ENCODE data around the gene WDR33. TPM values are rescaled to one million over a fixed set of nuclear protein-coding genes. Genes with fewer than 3 reads are reported as not detected.
A peak's percentile ranks its signal among the peaks of the same experiment; 100 is the strongest.

The WDR33 gene
- total RNA-seq, 2 donors from 2014 or later, result 46.0 to 47.4 TPM

DNA sequence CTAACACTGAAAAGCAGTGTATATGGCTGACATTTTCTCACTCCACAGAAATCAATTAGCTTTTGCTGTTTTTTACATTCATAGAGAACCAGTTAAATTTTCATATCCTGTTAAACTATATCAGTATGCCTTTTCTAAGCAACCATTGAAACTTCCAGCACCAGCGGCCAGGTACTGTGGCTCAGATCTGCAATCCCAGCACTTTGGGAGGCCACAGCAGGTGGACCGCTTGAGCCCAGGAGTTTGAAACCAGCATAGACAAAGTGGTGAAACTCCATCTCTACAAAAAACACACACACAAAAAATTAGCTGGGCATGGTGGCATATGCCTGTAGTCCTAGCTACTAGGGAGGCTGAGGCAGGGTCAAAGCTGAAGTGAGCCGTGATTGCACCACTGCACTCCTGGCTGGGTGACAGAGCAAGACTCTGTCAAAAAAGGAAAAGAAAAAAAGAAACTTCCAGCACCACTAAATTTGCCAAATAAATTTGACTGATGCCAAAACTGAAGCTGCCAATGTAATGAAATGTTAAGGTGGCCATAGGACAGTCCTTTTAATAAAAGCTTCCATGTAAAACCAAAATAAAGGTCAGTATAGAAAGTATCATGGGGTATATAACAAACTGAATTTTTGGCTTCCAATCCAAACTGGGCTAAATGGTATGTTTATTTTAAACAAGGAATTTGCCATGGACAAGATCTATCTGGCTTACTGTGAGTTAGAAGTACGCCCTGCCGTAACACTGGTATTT lies 106.2 kb downstream of the WDR33 start:
- intact Hi-C loops (cut with DNase I, micrococcal nuclease), result no loop called here
- ATAC-seq, result no peak
- DNase-seq, result no peak

DNA sequence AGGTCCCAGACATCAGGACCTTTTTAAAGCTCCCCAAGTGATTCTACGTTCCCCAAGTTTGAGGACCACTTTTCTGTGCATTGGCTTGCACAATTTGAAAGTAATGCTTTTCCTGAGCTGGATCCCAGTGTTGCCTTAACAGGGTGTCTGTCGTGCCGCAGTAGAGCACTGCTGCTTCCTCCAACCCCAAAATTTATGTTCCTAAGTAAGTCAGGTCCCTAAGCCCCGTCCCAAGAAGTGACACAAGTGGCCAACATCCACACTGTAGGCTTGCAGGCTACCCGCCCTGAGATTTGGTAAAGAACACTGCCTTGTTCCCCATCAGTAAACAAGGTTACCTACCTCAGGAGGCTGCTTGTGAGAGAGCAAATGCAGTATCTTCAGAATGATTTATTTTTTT lies 107.7 kb downstream of the WDR33 start:
- DNase-seq (no peak), ATAC-seq (no peak)
- intact Hi-C loops (cut with DNase I, micrococcal nuclease), result no loop called here

DNA sequence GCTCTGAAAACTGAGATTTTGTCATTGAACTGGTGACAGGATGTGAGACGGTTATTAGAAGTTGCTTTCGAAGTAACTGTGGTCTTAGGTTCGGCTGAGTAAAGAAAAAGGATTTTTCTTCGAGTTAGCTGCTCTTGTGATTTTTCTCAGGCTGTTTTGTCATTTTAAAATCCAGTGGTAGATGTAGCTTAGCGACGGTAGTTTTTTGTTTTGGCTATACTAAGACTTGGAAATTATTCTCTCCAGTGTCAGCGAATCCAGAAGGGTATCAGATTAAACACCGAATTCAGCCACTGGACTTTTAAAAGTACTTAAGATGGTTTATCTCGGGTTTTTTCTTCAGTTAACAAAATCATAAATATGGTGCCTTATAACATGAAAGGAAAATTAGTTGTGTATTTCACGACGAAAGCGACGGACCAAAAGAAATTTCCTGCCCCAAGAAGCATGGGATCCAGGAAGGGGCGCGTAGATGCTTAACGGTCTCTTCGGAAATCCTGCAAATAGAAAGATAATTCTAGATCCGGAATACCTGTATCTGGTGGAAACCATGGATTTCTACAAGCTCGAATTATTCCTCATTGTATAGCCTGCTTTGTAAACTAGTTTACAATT lies 108.5 kb downstream of the WDR33 start:
- intact Hi-C loops (cut with DNase I, micrococcal nuclease), result no loop called here
- ATAC-seq (no peak), DNase-seq (no peak)

DNA sequence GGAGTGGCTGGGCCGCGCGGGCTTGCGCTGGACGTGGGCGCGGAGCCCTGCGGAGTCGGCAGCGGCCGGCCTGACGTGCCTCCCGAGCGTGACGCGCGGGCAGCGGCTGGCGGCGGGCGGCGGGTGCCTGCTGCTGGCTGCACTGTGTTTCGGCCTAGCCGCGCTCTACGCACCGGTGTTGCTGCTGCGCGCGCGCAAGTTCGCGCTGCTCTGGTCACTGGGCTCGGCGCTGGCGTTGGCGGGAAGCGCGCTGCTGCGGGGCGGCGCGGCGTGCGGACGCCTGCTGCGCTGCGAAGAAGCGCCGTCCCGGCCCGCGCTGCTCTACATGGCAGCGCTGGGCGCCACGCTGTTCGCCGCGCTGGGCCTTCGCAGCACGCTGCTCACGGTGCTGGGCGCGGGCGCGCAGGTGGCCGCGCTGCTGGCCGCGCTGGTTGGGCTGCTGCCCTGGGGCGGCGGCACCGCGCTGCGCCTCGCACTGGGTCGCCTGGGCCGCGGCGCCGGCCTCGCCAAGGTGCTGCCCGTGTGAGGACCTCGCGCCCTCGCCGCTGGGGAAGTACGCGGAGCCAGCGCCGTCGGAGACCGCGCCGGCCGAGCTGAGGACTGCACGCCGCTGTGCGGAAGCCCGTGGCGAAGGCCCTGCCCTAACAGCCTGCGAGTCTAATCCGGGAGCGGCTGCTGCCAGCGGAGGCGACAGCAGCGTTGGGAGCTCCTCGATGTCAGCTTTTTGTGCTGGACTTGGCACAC lies 109.1 kb downstream of the WDR33 start:
- intact Hi-C loops (cut with DNase I, micrococcal nuclease), result no loop called here
- peak; percentile 67 for ATAC-seq
- DNase-seq, result peak; percentile 76 to 86

DNA sequence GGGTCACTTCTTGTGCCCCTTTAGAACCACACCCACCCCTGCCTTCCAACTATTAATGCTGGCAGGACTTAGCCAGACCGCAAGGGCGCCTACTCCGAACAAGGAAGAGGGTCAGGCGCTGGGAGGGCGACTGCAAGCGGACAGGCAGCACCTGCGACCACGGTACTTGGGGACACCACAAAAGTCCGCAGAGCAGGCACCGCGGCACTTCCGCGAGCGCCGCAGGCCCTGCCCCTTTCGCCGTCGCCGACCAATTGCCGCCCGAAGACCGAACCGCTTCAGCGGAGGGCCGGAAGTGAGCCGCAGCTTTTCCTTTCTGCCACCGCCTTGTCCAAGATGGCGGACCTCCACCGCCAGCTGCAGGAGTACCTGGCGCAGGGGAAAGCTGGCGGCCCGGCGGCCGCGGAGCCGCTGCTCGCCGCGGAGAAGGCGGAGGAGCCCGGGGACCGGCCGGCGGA lies 109.7 kb downstream of the WDR33 start, which contains the start of gene SFT2D3:
Gene SFT2D3, plus strand, starts transcription at position 305 of the 458 bp plus-strand sequence. Its CDS starts 32 bp downstream, at position 337.
- ATAC-seq (peak; percentile 83), DNase-seq (peak; percentile 93 to 94)
- intact Hi-C loops (cut with DNase I, micrococcal nuclease), result no loop called here

DNA sequence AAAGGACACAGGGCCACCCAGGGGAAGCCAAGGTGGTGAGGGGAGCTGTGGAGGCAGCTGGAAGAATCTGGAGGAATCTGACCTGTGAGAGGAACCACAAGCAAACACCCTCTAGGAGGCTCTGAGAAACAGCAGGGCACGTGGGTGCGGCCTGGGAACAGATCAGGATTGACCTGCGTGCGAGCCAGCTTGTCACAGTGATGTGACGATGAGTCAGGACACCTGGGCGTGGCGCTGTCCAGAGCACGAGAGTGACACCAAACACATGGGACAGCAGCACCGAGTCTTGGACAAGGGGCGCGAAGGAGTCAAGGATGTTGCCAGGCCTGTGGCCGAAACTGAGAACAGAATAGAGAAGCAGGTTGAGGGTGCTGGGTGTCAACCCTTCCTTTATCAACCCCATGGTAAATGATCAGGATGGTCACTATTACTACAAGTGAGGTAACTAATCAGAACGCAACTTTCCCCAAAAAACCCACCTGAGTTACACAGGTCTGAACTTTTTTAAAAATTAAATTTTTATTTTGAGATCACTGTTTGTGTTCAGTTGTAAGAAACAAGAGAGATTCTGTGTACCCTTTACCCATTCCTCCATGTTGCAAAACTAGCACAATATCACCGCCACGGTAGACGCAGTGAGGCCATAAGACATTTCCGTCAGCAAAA lies 110.3 kb downstream of the WDR33 start:
- DNase-seq (peak; percentile 88 to 94), ATAC-seq (peak; percentile 69)
- intact Hi-C loops (cut with DNase I, micrococcal nuclease), result no loop called here

GRCh38 chr2:127698553-127699355 lies 112.2 kb downstream of the WDR33 start:
- ATAC-seq, result no peak
- intact Hi-C loops (cut with DNase I, micrococcal nuclease), result no loop called here
- no peak for DNase-seq

DNA sequence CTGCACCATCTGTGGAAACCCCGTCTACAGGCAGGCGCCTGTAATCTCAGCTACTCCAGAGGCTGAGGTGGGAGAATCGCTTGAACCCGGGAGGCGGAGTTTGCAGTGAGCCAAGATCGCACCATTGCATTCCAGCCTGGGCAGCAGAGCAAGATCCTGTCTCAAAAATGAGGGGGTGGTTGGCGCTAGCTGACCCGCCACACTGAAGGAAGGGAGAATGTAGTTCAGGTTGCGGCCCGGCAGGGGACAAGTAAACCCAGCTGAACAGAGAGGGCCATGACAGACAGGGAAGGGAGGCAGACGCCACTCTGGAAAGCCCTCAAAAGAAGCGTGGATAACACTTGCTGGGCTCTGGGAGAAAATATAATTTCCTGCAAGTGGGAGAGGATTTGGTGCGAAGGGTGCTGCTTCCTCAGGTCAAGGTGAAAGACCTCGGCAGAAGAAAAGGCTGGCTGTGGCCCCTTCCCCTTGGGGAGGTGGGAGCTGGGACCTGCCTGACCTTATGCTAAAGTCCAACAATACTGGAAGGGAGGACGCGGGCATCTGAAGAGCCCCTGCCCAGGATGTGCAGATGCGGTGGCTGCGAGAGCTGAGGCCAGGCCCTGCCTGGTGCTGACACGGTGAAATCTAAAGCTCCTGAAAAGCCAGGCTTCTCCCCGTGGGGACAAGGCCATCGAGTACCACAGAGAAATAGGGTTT lies 113.3 kb downstream of the WDR33 start:
- no peak for DNase-seq
- intact Hi-C loops (cut with DNase I, micrococcal nuclease), result no loop called here
- ATAC-seq, result no peak

GRCh38 chr2:127695491-127696472 lies 115.2 kb downstream of the WDR33 start:
- DNase-seq (peak; percentile 70 to 84), ATAC-seq (peak; percentile 73)

GRCh38 chr2:127694986-127695385 lies 116.0 kb downstream of the WDR33 start:
- DNase-seq, result no peak
- intact Hi-C loops (cut with DNase I, micrococcal nuclease), result no loop called here
- ATAC-seq, result no peak

More at GRCh38 chr2:127695491-127696472, 115.2 kb downstream of the WDR33 start:
- intact Hi-C loops (cut with DNase I, micrococcal nuclease), result no loop called here

- DNase-seq (no peak), ATAC-seq (no peak)
- intact Hi-C loops (cut with DNase I, micrococcal nuclease), result no loop called here
These were observed 120.3 kb downstream of the WDR33 start for GRCh38 chr2:127690696-127691095.

- ATAC-seq, result no peak
- DNase-seq, result no peak
- intact Hi-C loops (cut with DNase I, micrococcal nuclease), result no loop called here
These were observed 122.6 kb downstream of the WDR33 start for GRCh38 chr2:127688405-127688804.

- ATAC-seq (no peak), DNase-seq (no peak)
- intact Hi-C loops (cut with DNase I, micrococcal nuclease), result no loop called here
These were observed 125.4 kb downstream of the WDR33 start for GRCh38 chr2:127685410-127686080.

- intact Hi-C loops (cut with DNase I, micrococcal nuclease), result no loop called here
- no peak for ATAC-seq
- no peak for DNase-seq
These were observed 127.2 kb downstream of the WDR33 start for GRCh38 chr2:127683757-127684156.

GRCh38 chr2:127683056-127683455 lies 127.9 kb downstream of the WDR33 start:
- no peak for DNase-seq
- intact Hi-C loops (cut with DNase I, micrococcal nuclease), result no loop called here
- no peak for ATAC-seq

Measured in left colon (tissue), 2 donors.